ENCODE measurements around the gene TRIM16. TPM values are rescaled to one million over a fixed set of nuclear protein-coding genes. Genes with fewer than 3 reads are reported as not detected.
"Not testable (repeated sequence)": the region's sequence is repeated elsewhere in the genome, so short reads cannot be mapped to it uniquely, and the experiment has no call there.

The TRIM16 gene
- total and polyA plus RNA-seq, 2 of the 8 experiments (the other 6 are each of a cell fraction or from before 2014, with no cell fraction given), result 15.2 to 29.1 TPM

GRCh38 chr17:15591986-15592385 lies 92.1 kb downstream of the TRIM16 start:
- H2BK15ac ChIP-seq (ENCODE audit: low read length); H3K14ac ChIP-seq (ENCODE audit: insufficient read length); POLR2A ChIA-PET (ENCODE audit: partially characterized antibody); H3K56ac ChIP-seq (replicated peaks; ENCODE audit: insufficient read length, low read depth, low read length); H4K20me1 ChIP-seq (replicated peaks in 1 of 2; ENCODE audit: control insufficient read depth in 1 of 2, insufficient read depth in 2 of 2, low read length in 2 of 2); H3K4me2 ChIP-seq (ENCODE audit: insufficient read depth in 1 of 2, low read depth in 2 of 2, low read length in 2 of 2); H4K5ac ChIP-seq (ENCODE audit: insufficient read length, low read depth, low read length); H2AFZ ChIP-seq (ENCODE audit: low read length); H3K18ac ChIP-seq (ENCODE audit: extremely low read depth, low read length); H2BK12ac ChIP-seq (ENCODE audit: low read depth, low read length); H3K36me3 ChIP-seq (ENCODE audit: control insufficient read depth in 2 of 4, insufficient read depth in 4 of 4, low read length in 3 of 4); DNase-seq (ENCODE audit: low read depth in 1 of 2, low spot score in 2 of 2); H3K23ac ChIP-seq (ENCODE audit: insufficient read length); H2BK5ac ChIP-seq (ENCODE audit: low read depth, low read length); H3K27ac ChIP-seq (ENCODE audit: low read depth, low read length); H3K4ac ChIP-seq (replicated peaks; ENCODE audit: insufficient read length, low read depth, low read length); H4K91ac ChIP-seq (replicated peaks; ENCODE audit: insufficient read length, low read length); H3K79me2 ChIP-seq (ENCODE audit: control insufficient read depth in 1 of 2, insufficient read depth in 2 of 2, low read length in 2 of 2); H3K23me2 ChIP-seq (ENCODE audit: low read depth, low read length); CTCF ChIA-PET (ENCODE audit: partially characterized antibody); H2AK5ac ChIP-seq (ENCODE audit: low read depth, low read length); H3K79me1 ChIP-seq (ENCODE audit: low read depth, low read length); H4K8ac ChIP-seq (ENCODE audit: extremely low read depth, insufficient read depth, low read length); H3K4me1 ChIP-seq (replicated peaks in 1 of 4; ENCODE audit: control insufficient read depth in 3 of 4, insufficient read depth in 4 of 4, low read length in 3 of 4); H3K9me3 ChIP-seq (ENCODE audit: insufficient read depth in 2 of 2, low read depth in 1 of 2, low read length in 1 of 2); H2BK20ac ChIP-seq (ENCODE audit: low read length); FAIRE-seq; H2BK120ac ChIP-seq (replicated peaks; ENCODE audit: low read depth, low read length); H3K9ac ChIP-seq (replicated peaks in 1 of 4; ENCODE audit: extremely low read depth in 1 of 4, low read depth in 3 of 4, low read length in 3 of 4); H3K27me3 ChIP-seq (replicated peaks in 1 of 4; ENCODE audit: control insufficient read depth in 3 of 4, extremely low read depth in 1 of 4, insufficient read depth in 3 of 4, low read length in 3 of 4); H3K4me3 ChIP-seq (ENCODE audit: extremely low read depth in 1 of 4, insufficient read depth in 2 of 4, low read depth in 3 of 4, low read length in 4 of 4): not testable (repeated sequence)
- WGBS, 2 experiments (ENCODE audit: extremely low coverage in 1 of 2, insufficient coverage in 1 of 2, insufficient read length in 1 of 2, insufficient replicate concordance in 2 of 2, low coverage in 1 of 2, low lambda C conversion rate in 2 of 2, missing lambda C conversion rate in 1 of 2), result 78% methylated on average over 4 of the region's 5 CpGs; no CpG with 5 or more reads in 1 of the 2 experiments

GRCh38 chr17:15590844-15591243 lies 93.3 kb downstream of the TRIM16 start:
- H3K36me3 ChIP-seq (ENCODE audit: control insufficient read depth in 2 of 4, insufficient read depth in 4 of 4, low read length in 3 of 4); H3K79me1 ChIP-seq (ENCODE audit: low read depth, low read length); H3K79me2 ChIP-seq (ENCODE audit: control insufficient read depth in 1 of 2, insufficient read depth in 2 of 2, low read length in 2 of 2); POLR2A ChIA-PET (ENCODE audit: partially characterized antibody); H2BK120ac ChIP-seq (replicated peaks; ENCODE audit: low read depth, low read length); H2AFZ ChIP-seq (ENCODE audit: low read length); H4K5ac ChIP-seq (ENCODE audit: insufficient read length, low read depth, low read length); H2BK15ac ChIP-seq (ENCODE audit: low read length); H3K23me2 ChIP-seq (ENCODE audit: low read depth, low read length); H2BK5ac ChIP-seq (ENCODE audit: low read depth, low read length); FAIRE-seq; DNase-seq (ENCODE audit: low read depth in 1 of 2, low spot score in 2 of 2); H3K4ac ChIP-seq (replicated peaks; ENCODE audit: insufficient read length, low read depth, low read length); H3K4me1 ChIP-seq (replicated peaks in 1 of 4; ENCODE audit: control insufficient read depth in 3 of 4, insufficient read depth in 4 of 4, low read length in 3 of 4); H4K8ac ChIP-seq (ENCODE audit: extremely low read depth, insufficient read depth, low read length); CTCF ChIA-PET (ENCODE audit: partially characterized antibody); H3K14ac ChIP-seq (ENCODE audit: insufficient read length); H2AK5ac ChIP-seq (ENCODE audit: low read depth, low read length); H3K9ac ChIP-seq (replicated peaks in 1 of 4; ENCODE audit: extremely low read depth in 1 of 4, low read depth in 3 of 4, low read length in 3 of 4); H4K20me1 ChIP-seq (replicated peaks in 1 of 2; ENCODE audit: control insufficient read depth in 1 of 2, insufficient read depth in 2 of 2, low read length in 2 of 2); H3K9me3 ChIP-seq (ENCODE audit: insufficient read depth in 2 of 2, low read depth in 1 of 2, low read length in 1 of 2); H3K4me3 ChIP-seq (ENCODE audit: extremely low read depth in 1 of 4, insufficient read depth in 2 of 4, low read depth in 3 of 4, low read length in 4 of 4); H3K56ac ChIP-seq (replicated peaks; ENCODE audit: insufficient read length, low read depth, low read length); H3K4me2 ChIP-seq (ENCODE audit: insufficient read depth in 1 of 2, low read depth in 2 of 2, low read length in 2 of 2); H3K27ac ChIP-seq (ENCODE audit: low read depth, low read length); H4K91ac ChIP-seq (replicated peaks; ENCODE audit: insufficient read length, low read length); H2BK20ac ChIP-seq (ENCODE audit: low read length); H2BK12ac ChIP-seq (ENCODE audit: low read depth, low read length); H3K23ac ChIP-seq (ENCODE audit: insufficient read length); H3K27me3 ChIP-seq (replicated peaks in 1 of 4; ENCODE audit: control insufficient read depth in 3 of 4, extremely low read depth in 1 of 4, insufficient read depth in 3 of 4, low read length in 3 of 4); H3K18ac ChIP-seq (ENCODE audit: extremely low read depth, low read length): not testable (repeated sequence)
- WGBS, 2 experiments (ENCODE audit: extremely low coverage in 1 of 2, insufficient coverage in 1 of 2, insufficient read length in 1 of 2, insufficient replicate concordance in 2 of 2, low coverage in 1 of 2, low lambda C conversion rate in 2 of 2, missing lambda C conversion rate in 1 of 2), result 100% methylated on average over 1 of the region's 1 CpG; no CpG with 5 or more reads in 1 of the 2 experiments

Measured in H1 (cell line).